ENCODE data around the gene ASIC2. TPM values are rescaled to one million over a fixed set of nuclear protein-coding genes. Genes with fewer than 3 reads are reported as not detected.

The ASIC2 gene
- total and polyA plus RNA-seq, 9 of the 15 experiments (the other 6 are each of a cell fraction or from before 2014, with no cell fraction given): not detected

GRCh38 chr17:33019161-33019890 lies 273.8 kb downstream of the ASIC2 start:
- peaks cover 3% of the 10 kb centered on the region for H3K9me1 ChIP-seq (ENCODE audit: control insufficient read depth, insufficient read depth, low read length)
- H3K79me2 ChIP-seq (ENCODE audit: control insufficient read depth, insufficient read depth, low read length): no peaks in the 10 kb centered on the region
- no peak overlapping the region for H3K9ac ChIP-seq (ENCODE audit: insufficient read depth in 1 of 2, low read depth in 2 of 2, low read length in 2 of 2)
- no peaks in the 10 kb centered on the region for H3K9me3 ChIP-seq (replicated peaks; ENCODE audit: control insufficient read depth, insufficient read depth, low read depth, low read length)
- CTCF ChIA-PET (ENCODE audit: low intra/inter-chr PET ratio): no interaction called here
- no peak overlapping the region for H3K4me3 ChIP-seq
- intact Hi-C loops (cut with micrococcal nuclease) (no loop called here), in situ Hi-C loops (cut with MboI) (no loop called here)
- POLR2A ChIA-PET: no interaction called here
- no peak overlapping the region for H3K27ac ChIP-seq (ENCODE audit: extremely low read depth, low read depth, low read length)
- H4K20me1 ChIP-seq (replicated peaks; ENCODE audit: control insufficient read depth, insufficient read depth, low read length): 0 out of 2 replicates have a peak, but pooled peaks cover 5% of the 10 kb centered on the region
- no peaks in the 10 kb centered on the region for H3K36me3 ChIP-seq (ENCODE audit: control insufficient read depth, insufficient read depth, low read length)
- no peak overlapping the region for H3K4me2 ChIP-seq (ENCODE audit: insufficient read depth, low read length)
- no peaks in the 10 kb centered on the region for H3K4me1 ChIP-seq (replicated peaks in 1 of 2; ENCODE audit: control insufficient read depth in 2 of 2, insufficient read depth in 2 of 2, low read length in 2 of 2)
- peaks cover 20 to 63% of the 10 kb centered on the region in 2 experiments for H3K27me3 ChIP-seq (ENCODE audit: control insufficient read depth in 2 of 2, insufficient read depth in 2 of 2, low read length in 2 of 2)
- BruUV-seq (replicated peaks): no TSS peak
- no peak for DNase-seq (ENCODE audit: extremely low read depth in 1 of 4, low spot score in 3 of 4)
- ATAC-seq: no peak
- no peak overlapping the region for H2AFZ ChIP-seq (ENCODE audit: low read depth, low read length)
- no peak for FAIRE-seq
- TF ChIP-seq CBX3 (IDR thresholded peaks at IDR 0.05; ENCODE audit: borderline replicate concordance in 1 of 2, low read length in 2 of 2) (no peak), ZFP30 (CRISPR knock-in tag; IDR thresholded peaks at IDR 0.05; ENCODE audit: borderline replicate concordance) (no peak), RCOR1 (IDR thresholded peaks at IDR 0.05; ENCODE audit: borderline replicate concordance in 1 of 2, low read depth in 2 of 2, low read length in 2 of 2) (no peak), GTF2E2 (tag; IDR thresholded peaks at IDR 0.05) (no peak), ZNF583 (CRISPR knock-in tag; IDR thresholded peaks at IDR 0.05) (no peak), TFAP4 (CRISPR knock-in tag; IDR thresholded peaks at IDR 0.05; ENCODE audit: borderline replicate concordance) (no peak)
- under 1% methylated on average over 17 of the region's 17 CpGs for WGBS (ENCODE audit: insufficient coverage, low coverage, missing lambda C conversion rate)
